ENCODE data around the gene CTSO. TPM values are rescaled to one million over a fixed set of nuclear protein-coding genes. Genes with fewer than 3 reads are reported as not detected.

The CTSO gene, protein sequence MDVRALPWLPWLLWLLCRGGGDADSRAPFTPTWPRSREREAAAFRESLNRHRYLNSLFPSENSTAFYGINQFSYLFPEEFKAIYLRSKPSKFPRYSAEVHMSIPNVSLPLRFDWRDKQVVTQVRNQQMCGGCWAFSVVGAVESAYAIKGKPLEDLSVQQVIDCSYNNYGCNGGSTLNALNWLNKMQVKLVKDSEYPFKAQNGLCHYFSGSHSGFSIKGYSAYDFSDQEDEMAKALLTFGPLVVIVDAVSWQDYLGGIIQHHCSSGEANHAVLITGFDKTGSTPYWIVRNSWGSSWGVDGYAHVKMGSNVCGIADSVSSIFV
- 0.78 and 0.83 TPM in 2 replicates for total RNA-seq (2014; rRNA removed; shearing (Covaris generic))
- polyA plus RNA-seq (2016; fragmentation: Nextera tagmentation; extraction: Ambion mirVana), result 0.44 and 0.73 TPM in 2 replicates
- long read RNA-seq, result 0 reads

GRCh38 chr4:155953151-155954117 is at the start of gene CTSO:
CTSO (minus strand) TSS chr4:155953866; CDS start chr4:155953847, 19 bp downstream.
- Histone ChIP-seq H3K4me1 (ENCODE audit: insufficient read depth) (no peaks in the 10 kb centered on the region), H2AFZ (peak within 1 kb of the TSS; percentile 100), H3K27ac (ENCODE audit: low read depth) (no peak within 1 kb of the TSS; the same call in 1 of the 2 replicates), H3F3A (replicated peaks; ENCODE audit: low read depth) (no peaks in the 10 kb centered on the region), H3K9me2 (ENCODE audit: insufficient read depth) (no peaks in the 10 kb centered on the region), H3K36me3 (ENCODE audit: insufficient read depth) (no peaks in the 10 kb centered on the region), H3K4me3 (peak within 1 kb of the TSS; percentile 89), H3K4me2 (peak within 1 kb of the TSS; percentile 90), H3K27me3 (ENCODE audit: insufficient read depth) (no peaks in the 10 kb centered on the region), H3K79me2 (replicated peaks; ENCODE audit: insufficient read depth) (no peaks in the 10 kb centered on the region), H4K20me1 (replicated peaks; ENCODE audit: insufficient read depth) (no peaks in the 10 kb centered on the region)
- DNase-seq (ENCODE audit: low spot score) (peak; percentile 73), ATAC-seq (peak; percentile 97)
- H3K27me3 Mint-ChIP-seq (ENCODE audit: insufficient read depth, low read depth, poor library complexity), result peaks cover 3% of the 10 kb centered on the region
- no peaks in the 10 kb centered on the region for H3K9me3 Mint-ChIP-seq
- no peaks in the 10 kb centered on the region for H3K36me3 Mint-ChIP-seq (ENCODE audit: low read depth)
- H3K27ac Mint-ChIP-seq, result peak within 1 kb of the TSS; percentile 95
- peak within 1 kb of the TSS; percentile 90 for H3K4me3 Mint-ChIP-seq
- H3K4me1 Mint-ChIP-seq, result no peaks in the 10 kb centered on the region
- TF ChIP-seq NANOG (IDR thresholded peaks at IDR 0.05; ENCODE audit: borderline replicate concordance), result no peak
- TF ChIP-seq CTCF (conservative IDR thresholded peaks at IDR 0.05; ENCODE audit: low read depth in 2 of 2), result peak; percentile 66 to 69
- no peak for TF ChIP-seq ZNF114 (CRISPR knock-in tag; IDR thresholded peaks at IDR 0.05)
- TF ChIP-seq EZH2phosphoT487 (IDR thresholded peaks at IDR 0.05; ENCODE audit: unreplicated experiment), result no peak
- no peak for TF ChIP-seq ZNF462 (CRISPR knock-in tag; IDR thresholded peaks at IDR 0.05)
- no peak for TF ChIP-seq ZNF331 (CRISPR knock-in tag; IDR thresholded peaks at IDR 0.05; ENCODE audit: low read depth)
- TF ChIP-seq REST (IDR thresholded peaks at IDR 0.05; ENCODE audit: unreplicated experiment), result no peak
- no peak for TF ChIP-seq CREB1 (CRISPR knock-in tag; IDR thresholded peaks at IDR 0.05; ENCODE audit: low read depth)
- no peak for TF ChIP-seq JUNB (IDR thresholded peaks at IDR 0.05; ENCODE audit: unreplicated experiment)
- TF ChIP-seq EZH2 (IDR thresholded peaks at IDR 0.05; ENCODE audit: low read depth, unreplicated experiment), result no peak
- TF ChIP-seq STAT1 (IDR thresholded peaks at IDR 0.05; ENCODE audit: unreplicated experiment), result no peak

Measured in GM23338 (cell line).